UCSD-AML1 (cell line): ENCODE measurements around the gene ZNF747.
"Not testable (repeated sequence)": the region's sequence is repeated elsewhere in the genome, so short reads cannot be mapped to it uniquely, and the experiment has no call there.

ENCODE experiments used
- DNase-seq: peaks from one replicate; lab custom pipeline; 2025; ENCODE audit not compliant: unreplicated experiment; lab: John Stamatoyannopoulos, UW

The ZNF747 gene

GRCh38 chr16:30535106-30535776, 583 bp upstream of the ZNF747 start:
- DNase-seq: no peak

DNA sequence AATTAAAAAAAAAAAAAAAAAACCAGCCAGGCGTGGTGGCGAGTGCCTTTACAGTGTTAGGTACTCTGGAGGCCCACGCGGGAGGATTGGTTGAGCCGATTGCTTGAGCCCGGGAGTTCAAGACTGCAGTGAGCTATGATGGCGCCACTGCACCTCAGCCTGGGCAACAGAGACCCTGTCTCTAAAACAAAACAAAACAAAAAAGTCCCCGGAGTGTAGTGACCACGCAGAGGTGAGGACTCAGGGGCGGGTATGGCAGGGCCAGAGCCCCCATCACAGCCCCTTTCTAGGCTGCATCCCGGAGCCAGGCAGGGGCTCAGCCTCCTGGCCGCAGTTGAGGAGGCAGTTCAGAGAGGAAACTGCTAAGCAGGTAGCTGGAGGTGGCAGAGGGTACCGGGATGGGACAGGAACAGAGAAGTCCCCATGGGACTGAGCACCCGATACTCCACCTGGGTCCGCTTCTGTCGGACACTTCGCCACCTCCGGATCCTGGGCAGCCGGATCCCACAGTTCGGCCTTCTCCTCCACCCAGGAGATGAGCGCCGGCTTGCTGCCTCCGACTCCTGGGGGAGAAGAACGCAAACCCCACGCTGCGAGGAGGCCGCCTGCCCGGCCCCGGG, 800 bp downstream of the ZNF747 start:
- no peak for DNase-seq

DNA sequence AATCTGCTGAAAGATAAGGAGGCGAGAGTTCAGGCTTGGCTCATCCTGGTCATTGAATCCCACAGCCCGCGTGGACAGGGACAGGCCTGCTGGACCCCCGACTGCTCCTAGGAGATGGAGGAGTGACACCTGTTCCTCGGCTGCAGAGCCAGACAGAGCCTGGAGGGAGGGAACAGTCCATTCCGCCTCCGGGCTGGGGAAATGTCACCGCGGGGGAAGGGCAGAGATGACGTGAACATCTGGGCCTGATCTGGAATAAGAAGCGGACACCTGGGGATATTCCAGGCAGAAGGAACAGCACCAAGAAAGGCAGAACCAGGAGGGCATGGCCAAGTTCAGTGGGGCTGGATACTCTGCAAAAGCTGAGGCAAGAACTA, 1.5 kb downstream of the ZNF747 start:
- DNase-seq: no peak

DNA sequence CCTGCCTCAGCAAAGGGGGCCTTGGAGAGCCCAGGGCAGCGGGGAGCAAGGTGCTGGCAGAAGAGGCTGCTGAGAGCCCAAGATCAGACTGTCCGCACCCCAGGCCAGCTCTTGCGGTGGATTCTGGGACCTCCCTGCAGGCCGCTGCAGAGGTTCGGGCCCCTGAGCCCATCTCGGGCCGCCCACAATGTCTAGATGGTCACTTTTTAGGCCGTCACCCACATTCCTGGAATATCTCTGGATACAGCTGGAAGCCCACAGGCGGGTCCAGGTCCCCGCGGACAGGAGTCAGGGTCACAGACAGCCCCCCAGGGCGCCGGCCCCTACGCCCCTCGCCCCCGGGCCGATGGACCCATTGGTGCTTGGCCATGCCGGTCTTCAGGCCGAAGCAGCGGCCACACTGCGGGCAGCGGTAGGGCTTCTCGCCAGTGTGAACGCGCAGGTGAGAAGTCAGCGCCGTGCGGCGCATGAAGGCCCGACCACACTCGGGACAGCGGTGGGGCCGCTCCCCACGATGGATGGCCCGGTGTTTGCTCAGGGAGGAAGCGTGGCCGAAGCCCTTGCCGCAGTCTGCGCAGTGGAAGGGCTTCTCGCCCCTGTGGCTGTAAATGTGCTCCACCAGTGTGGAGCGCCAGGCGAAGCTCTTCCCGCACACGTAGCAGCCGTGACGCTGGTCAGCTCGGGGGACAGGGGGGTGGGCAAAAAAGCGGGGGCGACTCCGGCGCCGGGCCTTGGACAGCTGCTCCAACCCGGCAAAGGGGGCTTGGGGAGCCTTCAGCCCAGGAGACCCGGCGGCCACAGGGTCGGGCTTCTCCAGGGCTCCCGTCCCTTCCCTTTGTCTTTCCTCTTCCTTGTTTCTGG, 2.1 kb downstream of the ZNF747 start:
- no peak for DNase-seq

DNA sequence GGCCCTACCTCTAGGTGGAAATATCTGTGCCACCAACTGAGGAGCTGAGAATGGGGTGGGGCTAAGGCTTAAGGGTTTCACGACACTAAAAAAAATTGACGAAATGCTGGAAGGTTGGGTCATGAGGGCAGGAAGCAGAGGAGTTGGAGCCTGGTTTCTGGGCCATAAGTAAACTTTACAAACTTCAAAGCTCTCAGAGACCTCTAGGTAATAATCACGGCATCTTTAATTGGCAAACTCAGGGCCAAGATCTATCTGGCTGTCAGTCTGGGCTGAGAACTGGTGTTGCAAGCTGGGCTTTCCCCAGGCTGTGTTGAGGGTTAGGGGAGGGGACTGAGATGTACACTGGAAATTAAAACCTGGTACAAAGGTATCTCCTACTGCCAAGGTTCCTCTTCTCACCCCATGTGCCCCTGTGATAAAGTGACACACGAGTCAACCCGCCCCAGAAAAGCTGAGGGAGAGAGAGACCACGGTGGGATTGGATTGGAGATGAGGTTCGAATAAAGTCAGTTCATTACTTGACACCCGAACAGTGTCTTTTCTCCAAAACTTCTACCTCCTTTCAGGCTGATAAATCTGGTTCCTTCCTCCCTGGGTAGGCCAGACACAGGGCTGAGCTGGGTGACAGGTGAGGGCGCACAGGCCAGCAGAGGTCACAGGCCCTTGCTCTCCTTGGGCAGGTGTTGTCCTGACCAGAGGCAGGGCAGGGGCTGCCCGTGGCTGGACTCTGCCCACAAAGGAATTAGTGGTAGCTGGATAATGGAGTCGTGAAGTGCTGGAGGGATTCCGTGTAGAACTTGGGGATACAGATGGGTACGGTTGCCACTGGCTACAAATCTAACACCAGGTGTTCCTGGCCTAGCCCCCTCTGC, 4.3 kb downstream of the ZNF747 start:
- no peak for DNase-seq

DNA sequence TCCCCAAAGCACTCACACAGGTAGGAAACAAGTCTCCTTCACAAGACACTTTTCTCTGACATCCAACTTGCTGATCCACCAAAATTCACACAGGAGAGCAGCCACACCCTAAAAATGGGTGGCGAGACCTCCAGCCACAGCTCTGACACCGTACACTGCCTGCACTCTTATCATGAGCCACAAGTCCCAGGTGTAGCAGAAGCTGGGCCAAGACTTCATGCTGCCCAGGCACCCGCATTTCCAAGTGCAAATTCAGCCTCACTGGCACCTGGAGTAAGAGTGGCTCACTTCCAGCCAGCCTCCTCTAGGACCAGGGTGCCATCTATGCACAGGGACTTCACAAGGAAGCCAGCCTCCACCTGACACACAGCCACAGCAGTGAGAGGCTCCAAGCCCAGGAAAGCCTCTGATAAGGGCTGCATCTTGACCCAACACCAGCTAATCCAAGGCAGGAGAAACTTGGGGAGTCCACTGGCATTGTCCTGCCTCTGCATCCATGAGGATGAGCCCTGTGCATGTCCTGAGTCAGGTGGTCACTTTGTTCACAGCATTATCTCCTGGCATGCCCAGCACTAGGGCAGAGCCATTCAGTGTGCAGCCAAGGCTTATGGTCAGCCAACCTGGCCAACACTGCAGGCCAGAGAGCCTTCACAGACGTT, 5.7 kb downstream of the ZNF747 start:
- no peak for DNase-seq

- DNase-seq: peak; percentile 59
These were observed 7.0 kb downstream of the ZNF747 start for GRCh38 chr16:30527635-30528178.

GRCh38 chr16:30526823-30527634, 7.6 kb downstream of the ZNF747 start:
- DNase-seq: peak; percentile 99

DNA sequence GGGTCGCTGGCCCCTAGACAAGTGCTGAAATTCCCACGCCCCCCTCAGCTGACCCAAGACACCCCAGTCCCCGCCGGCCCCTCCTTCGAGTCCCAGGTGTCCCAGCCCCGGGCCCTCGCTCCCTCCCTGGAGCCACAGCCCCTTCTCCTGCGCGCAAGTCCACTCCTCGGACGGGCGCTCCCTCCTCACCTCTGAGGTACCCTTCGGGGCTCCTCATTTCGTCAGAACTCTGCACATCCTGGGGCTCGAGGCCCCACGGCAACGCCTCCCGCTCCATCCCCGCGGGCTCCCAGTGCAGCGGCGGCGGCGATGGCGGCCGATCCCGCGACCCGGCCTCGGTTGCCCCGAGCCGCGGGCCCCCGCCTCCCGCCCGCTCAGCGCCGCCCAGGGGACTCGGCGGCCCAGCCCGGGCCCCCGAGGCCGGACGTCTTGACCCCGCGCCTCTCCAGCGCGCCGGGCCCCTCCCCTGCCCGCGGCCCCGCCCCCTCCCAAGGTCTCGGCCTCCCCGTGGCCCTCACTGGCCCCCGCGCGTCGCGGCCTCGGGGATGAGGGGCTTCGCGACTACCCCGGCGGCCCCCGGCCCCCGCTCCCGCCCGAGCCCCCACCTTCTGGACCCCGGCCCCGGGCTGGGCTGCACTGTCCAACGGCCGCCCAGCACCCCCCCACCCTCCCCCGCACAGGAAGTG, 8.4 kb downstream of the ZNF747 start, which contains the start of gene ZNF768:
Gene ZNF768 (minus strand): TSS at position 430 of the 686 bp plus-strand sequence. CDS start 153 bp downstream, at position 277.
- peak; percentile 85 for DNase-seq

DNA sequence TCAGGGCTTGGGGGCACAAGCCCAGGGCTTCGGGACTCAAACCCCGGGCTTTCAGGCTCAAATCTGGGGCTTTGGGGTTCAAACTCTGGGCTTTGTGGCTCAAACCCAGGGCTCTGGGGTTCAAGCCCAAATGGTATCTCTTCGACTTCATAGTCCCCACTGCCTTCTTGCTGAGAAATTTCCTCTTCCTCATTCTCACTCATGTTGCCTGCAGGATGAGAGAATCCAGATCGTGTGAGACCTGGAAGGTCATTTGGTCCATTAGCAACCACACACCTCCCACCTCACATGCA, 8.9 kb downstream of the ZNF747 start:
- DNase-seq: no peak

DNA sequence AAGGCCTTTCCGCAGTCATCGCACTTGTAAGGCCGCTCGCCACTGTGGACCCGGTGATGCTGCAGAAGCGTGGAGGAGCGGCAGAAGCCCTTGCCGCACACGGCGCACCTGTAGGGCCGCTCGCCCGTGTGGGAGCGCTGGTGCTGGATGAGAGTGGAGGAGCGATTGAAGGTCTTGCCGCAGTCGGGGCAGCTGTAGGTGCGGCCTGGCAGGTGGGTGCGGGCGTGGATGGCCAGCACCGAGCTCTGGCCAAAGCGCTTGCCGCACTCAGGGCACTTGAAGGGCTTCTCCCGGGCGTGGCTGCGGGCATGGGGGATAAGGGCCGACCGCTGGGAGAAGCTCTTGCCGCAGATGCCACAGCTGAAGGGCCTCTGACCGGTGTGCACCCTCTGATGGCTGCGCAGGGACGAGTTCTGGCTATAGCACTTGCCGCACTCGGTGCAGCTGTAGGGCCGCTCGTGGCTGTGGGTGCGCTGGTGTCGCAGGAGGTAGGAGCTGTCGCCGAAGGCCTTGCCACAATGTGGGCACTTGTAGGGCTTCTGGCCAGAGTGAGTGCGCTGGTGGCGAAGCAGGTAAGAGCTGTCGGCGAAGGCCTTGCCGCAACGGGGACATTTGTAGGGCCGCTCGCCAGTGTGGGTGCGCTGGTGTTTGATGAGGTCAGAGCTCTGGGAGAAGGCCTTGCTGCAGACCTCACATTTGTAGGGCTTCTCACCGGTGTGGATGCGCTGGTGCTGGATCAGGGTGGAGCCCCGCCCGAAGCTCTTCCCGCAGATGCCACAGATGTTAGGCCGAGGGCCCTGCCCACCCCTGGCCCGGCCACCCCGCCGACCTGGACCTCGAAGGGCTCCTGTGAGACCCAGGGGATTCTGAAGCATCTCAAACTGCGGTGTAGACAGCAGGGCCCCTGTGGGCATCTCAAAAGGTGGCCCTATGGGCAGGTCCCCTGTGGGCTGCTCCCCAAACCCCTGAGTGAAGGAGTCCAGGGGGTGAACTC, 9.8 kb downstream of the ZNF747 start:
- DNase-seq: no peak

DNA sequence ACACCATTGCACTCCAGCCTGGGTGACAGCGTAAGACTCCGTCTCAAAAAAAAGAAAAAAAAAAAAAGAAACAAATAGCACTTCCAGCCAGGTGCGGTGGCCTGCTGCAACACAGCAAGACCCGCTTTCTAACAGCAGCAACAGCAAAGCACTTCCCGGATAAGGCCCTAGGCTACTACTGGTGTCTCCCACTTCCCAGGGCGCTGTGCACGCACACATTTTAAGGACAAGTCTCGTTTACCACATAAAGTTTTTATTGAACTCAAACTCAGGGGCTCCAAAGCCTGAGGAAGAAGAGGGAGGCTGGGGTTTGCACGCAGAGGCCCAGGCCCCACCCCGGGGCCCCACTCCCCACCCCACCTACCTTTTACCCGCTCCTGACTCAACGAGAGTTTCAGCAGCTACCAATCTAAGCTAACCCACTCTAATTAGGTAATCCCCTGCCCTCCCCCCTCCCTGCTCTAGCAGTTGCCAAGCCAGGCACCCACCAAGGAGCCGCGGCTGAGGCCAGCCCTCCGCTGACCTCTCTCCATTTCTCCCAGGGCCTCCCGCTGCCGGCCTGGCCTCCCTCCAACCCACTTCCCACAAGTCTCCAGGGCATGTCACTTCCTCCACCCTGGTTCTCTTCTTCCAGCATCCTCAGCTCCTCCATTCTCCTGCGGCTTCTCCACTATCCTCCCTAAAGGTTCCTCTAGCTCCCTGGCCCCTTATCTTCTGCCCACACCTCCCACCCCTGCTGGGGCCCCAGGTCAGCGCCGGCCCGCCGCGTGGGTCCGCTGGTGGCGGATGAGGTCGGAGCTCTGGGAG, 10.7 kb downstream of the ZNF747 start:
- DNase-seq: no peak

DNA sequence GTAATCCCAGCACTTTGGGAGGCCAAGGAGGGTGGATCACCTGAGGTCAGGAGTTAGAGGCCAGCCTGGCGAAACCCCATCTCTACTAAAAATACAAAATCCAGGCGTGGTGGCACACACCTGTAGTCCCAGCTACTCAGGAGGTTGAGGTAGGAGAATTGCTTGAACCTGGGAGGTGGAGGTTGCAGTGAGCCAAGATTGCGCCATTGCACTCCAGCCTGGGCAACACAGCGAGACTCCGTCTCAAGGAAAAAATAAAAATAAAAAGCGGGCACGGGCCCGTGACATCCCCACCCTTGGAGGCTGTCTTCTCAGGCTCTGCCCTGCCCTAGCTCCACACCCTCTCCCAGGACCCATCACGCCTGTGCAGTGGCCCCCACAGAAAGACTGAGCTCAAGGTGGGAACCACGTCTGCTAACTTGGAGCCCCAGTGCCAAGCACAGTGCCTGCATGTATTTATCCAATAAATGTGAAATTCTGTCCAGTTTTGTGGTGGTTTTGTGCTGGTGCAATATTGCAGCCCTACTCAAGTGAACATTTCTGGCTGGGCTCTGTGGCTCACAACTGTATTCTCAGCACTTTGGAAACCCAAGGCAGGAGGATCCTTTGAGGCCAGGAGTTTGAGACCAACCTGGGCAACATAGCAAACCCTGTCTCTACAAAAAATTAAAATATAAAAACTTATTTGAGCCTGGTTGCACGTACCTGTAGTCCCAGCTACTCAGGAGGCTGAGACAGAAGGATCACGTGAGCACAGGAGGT, 11.8 kb downstream of the ZNF747 start:
- DNase-seq: not testable (repeated sequence)

- DNase-seq: no peak
These were observed 12.6 kb downstream of the ZNF747 start for GRCh38 chr16:30521873-30522641.

DNA sequence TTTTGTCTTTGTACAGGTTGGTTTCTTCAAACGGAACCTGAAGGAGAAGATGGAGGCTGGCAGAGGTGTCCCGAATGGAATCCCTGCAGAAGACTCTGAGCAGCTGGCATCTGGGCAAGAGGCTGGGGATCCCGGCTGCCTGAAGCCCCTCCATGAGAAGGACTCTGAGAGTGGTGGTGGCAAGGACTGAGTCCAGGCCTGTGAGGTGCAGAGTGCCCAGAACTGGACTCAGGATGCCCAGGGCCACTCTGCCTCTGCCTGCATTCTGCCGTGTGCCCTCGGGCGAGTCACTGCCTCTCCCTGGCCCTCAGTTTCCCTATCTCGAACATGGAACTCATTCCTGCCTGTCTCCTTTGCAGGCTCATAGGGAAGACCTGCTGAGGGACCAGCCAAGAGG, 13.2 kb downstream of the ZNF747 start:
- no peak for DNase-seq
